GM04503 (cell line): Measurements from ENCODE around the gene CCDC188.

Experiments used
- DNase-seq: peaks from one replicate; pipeline ENCODE4 v3.0.0-alpha.2; 2012; ENCODE audit warnings: low read depth

Gene CCDC188

DNA sequence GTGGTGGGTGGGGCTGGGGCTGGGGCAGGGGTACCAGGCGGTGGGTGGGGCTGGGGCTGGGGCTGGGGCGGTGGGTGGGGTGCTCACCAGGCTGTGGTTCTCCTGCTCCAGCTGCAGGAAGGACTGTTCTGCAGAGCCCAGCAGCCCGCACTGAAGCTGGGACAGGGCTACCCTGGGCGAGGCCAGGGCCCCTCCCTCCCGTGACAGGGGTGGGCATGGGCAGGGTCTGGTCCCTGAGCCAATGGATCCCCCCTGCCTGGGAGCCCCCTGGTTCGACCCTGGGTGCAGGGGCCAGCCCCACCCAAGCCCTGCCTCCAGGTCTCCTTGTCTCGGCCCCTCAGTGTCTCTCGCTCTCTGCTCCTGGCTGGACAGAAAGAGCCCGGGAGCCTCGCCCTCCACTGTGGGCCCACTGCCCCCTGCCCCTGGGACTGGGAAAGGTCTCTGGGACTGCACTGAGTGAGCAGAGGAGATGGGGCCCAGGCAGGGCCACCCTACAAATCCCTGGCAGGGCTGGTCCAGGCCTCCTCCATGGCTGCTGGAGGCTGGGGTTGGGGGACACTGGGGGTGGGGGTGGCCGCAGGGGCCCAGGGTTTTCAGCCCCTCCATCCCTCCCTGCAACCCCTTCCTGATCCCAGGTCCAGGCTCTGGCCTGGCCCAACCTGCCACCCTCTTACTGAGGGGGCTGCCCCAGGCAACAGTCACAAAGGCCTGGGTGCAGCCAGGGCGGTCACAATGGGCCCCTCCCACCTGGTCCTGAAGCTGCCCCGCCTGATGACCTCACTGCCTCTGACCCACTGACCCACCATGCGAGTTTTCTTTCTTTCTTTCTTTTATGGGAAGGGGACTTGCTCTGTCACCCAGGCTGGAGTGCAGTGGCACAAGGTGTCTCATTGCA lies at the start of gene CCDC188:
CCDC188 (minus strand) TSS at position 675 of the 895 bp plus-strand sequence; CDS start at position 606, 69 bp downstream.
- DNase-seq, result no peak

DNA sequence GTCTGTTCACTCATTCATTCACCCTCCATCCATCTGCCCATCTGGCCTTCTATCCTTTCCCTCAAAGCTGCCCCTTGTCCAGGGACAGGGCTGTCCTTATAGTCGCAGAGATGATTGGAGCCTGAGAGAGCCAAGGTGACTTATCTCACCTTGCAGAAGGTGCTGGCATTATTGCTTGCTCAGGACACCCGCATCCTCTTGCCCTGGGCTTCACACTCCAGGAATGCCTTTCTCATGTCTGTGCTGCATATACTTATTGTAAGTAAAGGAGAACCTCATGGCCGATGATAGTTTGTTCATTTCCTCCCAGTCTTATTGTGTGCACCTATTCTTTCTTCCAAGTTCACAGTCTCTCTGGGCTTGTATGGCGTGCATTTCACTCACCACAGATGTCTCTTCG lies 49.1 kb upstream of the CCDC188 start:
- DNase-seq, result no peak

DNA sequence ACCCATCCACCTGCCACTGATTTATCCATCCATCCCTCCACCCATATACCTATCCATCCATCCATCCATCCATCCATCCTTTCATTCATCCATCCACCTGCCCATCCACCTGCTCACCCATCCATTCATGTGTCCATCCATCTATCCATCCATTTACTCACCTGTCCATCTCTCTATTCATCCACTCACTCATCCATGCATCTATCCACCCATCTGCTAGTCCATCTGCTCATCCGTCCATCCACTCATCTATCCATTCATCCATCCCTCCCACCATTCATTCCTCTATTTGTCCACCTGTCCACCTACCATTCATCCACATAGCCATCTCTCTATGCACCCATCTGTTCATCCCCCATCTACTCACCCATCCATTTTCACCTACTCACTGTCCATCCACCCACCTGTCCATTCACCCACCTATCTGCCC lies 48.6 kb upstream of the CCDC188 start:
- no peak for DNase-seq

DNA sequence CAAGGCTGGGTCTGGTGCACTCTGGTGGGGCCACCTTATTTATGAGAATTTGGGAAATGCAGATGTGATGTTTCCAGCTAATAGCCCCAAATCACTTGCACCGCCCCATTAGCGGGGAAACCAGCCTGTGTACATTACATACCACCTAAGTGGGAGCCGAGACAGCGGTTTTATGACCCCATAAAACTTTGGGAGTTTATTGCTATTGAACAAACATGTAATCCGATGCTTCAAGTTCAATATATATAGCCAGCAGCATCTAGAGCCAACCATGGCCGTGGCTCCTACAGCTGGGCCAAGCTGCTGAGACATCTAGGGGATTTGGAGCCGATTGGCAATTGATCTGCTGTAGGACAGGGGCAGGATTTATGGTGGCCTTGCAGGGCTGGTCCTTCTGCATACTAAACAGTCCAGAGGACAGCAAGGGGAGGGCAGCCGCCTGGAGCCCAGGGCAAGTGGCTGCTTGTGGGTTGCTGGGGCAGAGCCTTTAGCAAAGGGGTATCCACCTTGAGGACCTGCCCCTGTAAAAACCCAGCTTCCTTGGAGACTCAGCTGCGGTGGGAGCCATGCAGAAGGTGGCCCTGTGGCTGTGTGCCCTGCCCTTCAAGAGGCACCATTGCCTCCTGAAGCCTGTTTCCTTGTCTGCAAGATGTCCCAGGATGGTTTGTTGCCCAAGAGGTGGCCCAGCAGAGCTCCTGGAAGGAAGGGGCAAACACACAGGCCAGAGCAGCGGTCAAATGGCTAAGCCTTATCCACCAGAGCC lies 47.9 kb upstream of the CCDC188 start:
- no peak for DNase-seq

DNA sequence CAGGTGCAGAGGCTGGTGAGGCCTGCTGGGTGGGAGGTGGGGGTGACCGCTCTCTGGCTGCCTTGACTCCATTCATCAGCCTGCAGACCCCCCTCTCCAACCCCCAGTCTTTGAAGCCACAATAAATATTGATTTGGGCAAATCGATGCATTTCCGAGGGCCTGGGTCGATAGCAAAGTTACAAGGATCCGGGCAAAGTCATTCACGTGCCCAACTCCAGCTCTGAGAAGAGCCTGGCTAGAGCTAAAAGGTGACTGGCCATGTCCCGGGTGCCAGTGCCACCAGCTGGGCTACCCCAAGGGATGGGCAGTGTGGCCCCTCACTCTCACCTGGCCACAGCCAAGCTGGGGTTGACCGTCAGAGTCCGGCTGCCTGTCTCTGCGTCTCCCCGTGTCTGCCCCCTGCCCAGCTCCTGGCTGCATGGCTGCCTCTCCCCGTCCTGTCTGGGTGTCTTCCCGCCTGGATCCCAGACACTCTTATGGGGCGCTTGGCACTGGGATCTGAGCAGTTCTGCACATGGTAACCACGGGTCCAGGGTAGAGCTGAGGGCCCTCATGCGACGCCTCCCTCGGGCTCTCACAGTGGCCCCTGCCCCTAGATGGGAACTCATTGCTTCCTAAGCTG lies 46.7 kb upstream of the CCDC188 start:
- DNase-seq, result no peak

DNA sequence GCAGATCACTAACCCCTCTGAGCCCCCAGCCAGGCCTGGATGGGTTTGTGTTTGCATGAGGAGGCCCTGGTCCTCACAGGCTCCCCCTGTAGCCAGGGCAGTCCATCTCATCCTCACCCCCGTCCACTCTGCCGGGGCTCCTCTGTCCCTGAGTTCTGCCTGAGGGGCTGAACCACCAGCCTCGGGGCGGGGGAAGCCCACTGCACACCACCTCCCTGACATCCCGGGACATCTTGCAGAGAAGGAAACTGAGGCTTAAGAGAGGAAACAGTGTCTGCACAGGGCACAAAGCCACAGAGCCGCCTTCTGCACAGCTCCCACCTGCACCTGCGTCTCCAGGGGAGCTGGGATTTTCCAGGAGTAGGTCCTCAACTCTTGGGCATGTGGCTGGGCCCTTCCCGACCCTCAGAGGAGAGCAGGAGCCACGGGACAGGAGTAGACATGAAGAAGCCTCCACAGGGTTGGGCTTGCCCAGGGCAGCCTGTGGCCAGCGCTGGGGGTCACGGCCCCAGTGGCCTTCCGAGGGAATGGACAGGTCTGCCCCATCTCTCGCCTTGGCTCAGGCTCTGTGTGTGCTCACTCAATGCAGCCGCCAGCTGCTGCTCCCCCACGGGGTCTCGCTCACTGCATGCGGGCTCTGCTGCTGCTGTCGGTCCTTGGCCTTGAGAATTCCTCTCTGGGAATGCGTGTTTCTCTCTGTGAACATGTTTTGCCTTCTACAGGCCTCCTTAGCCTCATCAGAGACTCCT lies 45.4 kb upstream of the CCDC188 start:
- DNase-seq, result no peak

DNA sequence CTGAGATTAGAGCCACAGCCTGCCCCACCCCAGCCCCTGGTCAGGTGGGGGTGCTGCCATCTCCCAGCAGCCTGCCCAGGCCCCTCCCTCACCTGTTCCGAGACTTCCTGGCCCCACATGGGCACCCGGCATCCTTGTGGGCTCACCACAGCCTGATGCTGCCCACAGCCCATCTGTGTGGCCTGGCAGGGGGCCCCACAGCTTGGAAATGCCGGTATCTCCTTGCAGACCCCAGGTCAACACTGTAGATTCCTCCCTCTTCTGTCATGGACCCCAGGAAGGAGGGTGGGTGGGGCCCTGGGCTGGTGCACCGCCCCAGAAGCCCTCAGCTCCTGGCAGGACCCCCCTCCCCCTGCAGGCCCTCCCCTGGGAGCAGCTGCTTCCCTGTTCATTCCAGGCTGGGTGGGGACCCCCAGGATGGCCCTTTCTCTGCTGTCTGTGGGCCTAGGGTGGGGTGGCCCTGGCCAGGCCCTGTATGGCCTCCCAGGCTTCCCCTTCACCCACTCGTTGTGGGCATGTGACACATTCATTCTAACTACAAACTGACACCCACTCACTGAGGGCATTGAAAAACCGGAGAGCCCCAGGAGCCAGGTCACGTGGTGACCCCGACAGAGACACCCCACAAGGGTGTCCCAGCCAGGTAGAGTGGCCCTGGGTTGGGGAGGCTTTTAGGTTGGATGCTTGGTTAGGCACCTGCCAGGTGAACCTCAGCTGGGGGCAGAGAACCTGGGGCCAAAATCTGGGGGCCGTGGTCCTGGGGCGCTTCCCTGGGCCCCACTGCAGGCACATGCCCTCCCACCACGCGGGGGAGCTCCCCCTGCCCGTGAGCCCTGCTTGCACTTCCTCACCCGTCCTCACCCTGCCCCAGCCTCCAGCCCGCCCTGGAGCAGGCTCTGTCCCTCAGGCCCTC lies 44.1 kb upstream of the CCDC188 start:
- DNase-seq, result no peak

DNA sequence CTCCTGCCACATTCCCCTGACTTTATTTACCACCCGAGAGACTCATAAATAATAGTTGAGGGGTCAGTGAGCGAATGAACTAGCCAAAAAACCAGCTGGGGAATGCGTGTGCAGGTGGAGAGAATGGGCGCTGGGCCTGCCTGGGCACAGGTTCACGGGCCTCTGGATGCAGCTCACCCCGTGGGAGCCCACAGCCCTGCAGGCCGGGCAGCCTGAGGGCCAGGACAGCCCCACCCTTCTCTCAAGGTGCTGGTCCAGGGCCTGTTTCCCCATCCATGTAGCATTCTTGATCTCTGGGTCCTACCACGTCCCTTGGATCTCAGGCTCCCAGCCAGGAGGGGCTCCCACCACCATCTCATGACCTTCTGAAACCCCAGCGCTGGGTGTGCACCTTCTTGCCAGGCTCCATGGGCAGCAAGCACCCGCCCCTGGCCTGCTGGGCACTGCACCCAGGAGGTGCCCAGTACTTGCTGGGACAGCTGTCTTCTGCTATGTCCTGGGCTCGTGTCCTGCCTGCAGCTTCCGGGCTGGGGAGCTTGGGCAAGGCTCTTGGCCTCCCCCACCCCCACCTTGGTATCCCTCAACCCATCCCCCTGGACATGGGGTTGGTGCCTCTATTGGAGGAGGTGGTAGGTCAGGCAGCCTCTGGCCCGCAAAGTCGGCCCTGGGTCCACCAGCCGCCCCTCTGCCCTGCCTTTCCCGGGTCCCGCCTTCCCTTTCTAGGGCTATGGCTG lies 43.1 kb upstream of the CCDC188 start:
- no peak for DNase-seq

DNA sequence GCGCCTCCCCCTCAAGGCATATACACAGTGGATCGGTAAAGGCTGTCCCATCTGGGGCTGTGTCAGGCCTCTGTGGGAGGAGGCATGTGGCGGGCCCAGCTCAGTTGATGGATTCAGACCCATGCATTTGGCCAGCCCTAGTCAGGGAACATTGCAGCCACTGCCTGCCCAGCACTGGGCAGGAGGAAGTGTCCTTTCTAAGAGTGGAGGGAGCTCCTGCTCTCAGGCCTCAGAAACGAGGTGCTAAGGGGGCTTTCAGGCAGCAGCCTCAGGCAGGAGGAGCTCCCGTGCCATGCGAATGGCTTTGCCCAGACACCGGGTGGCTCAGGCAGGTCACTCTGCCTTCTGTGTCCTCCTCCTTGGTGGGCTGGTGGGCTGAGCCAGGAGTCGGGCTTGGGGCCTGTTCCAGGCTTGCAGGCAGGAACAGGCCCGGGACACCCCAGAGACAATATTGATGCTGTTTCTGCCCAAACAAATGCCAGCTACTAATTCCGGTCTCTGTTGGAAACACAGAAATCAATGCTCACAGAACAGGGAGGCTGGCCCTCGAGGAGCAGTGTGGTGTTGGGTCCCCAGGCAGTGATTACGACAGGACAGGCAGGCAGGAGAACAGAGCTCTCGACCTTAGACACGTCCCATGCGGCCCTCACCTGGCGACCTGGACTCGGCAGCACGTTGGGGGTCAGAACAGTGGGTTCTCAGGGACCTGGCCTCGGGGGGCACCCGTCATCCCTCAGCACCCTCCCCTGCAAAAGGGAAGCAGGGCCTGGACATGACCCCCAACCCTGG lies 42.3 kb upstream of the CCDC188 start:
- DNase-seq, result no peak

DNA sequence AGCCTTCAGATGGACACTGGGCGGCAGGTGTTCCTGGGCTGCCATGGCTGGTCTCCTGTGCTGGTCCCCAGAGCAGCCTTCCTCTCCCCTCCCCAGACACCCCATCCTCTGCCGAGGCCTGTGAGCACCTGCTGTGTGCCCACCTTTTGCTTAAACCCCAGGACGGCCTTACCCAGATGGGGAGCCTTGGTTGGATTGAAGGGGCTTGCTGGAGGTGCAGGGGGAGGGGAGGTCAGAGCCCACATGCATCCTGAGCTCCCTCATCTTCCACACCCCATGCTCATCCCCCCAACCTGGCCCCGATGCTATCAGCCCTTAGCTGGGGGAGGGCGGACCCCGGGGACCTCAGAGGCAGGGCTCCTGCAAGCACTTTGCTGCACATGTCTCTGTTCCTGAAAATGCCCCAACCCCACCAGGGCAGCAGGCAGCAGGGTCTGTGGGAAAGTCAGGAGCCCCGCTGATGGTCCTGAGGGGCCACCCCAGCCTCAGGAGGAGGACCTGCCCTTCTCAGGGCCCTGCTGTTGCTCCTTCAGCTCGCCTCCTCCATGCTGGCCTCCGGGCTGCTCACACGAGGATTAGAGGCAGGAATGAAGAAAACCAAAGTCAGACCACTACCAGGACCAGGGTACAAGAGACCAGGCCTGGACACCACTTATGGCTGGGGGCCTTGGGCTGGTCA lies 41.6 kb upstream of the CCDC188 start:
- DNase-seq, result no peak

DNA sequence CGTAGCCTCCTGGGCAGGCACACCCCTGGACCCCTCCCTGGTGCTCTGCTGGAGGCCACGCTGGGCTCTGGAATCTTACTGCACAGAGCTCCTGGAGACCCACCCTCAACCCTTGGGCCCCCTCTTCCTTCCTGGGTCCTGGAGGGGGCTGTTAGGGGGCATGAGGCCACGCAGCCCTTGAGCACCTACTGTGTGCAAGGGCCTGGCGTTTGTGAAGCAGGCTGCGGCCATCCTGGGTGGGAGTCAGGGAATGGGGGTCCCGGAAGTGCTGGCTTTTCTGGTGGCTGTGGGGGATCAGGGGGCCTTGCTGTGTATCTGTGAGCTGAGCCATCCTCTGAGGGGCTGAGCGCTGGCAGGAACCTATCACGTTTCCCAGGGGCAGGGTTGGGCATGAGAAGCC lies 40.9 kb upstream of the CCDC188 start:
- no peak for DNase-seq

DNA sequence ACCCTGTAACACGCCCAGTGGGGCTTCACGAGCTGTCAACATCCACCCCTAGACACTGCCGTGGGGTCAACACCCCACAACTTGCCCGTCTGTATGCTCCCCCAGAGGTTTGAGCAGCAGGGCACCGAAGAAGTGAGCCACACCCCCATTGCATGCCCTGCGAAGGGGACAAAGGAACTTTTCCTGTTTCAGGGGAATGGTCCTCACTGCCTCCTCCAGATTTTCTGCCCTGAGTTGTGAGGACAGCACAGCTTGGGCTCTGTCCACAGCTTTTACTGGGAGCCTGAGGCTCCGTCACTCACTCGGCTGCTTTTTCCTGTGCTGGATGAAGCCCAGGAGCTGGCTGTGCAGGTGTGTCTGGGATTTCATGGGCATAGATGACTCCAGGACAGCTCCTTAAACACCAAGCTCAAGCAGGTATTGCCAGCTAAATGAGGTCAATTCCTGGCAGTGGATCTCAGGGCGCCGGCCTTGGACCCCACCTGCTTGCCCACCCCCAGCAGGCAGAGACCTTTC lies 40.2 kb upstream of the CCDC188 start:
- DNase-seq, result no peak

DNA sequence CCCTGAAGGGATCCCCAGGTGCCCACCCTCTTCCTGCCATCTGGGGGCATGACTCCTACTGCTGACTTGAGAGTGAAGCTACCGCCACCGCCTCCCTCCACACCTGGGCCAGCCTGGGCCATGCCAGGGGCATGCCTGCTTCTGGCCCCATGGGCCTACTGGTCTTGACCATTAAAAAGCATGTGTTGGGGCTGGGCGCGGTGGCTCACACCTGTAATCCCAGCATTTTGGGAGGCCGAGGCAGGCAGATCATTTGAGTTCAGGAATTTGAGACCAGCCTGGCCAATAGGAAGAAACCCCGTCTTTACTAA lies 37.7 kb upstream of the CCDC188 start:
- DNase-seq, result no peak

DNA sequence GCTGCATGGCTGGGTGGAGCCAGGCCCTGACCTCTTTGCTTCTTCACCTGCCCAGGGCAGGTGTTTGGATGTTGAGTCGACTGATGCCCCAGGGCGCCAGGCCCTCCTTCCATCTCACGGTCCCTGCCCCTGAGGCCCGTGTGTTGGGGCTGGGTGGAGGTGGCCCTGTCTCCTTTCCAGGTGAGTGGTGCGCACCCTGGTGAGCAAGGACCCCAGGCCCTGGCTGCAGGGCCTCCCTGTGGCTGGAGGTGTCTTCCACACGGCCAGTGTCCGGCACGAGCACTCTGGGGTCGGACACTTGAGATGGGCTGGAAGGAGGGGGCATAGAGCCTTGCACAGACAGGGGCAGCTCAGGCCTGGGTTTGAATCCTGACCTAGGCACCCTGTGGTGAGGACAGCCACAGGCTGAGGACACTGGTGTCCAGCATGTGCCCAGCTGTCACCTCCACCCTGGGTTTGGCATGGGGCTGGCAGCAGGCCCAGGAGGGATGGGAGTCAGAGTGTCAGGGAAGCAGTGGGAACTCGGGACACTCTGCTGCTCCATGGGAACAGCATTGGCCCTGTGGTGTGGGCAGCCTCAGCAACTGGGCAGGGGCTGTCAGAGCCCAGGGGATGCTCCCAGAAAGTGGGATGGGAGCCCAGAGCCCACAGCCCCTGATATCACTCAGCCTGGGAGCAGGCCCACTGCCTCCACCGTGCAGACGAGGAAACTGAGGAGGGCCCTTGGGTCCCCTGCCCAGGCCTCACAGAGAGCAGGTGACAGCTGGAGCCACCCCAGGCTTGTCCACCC lies 37.1 kb upstream of the CCDC188 start:
- no peak for DNase-seq

DNA sequence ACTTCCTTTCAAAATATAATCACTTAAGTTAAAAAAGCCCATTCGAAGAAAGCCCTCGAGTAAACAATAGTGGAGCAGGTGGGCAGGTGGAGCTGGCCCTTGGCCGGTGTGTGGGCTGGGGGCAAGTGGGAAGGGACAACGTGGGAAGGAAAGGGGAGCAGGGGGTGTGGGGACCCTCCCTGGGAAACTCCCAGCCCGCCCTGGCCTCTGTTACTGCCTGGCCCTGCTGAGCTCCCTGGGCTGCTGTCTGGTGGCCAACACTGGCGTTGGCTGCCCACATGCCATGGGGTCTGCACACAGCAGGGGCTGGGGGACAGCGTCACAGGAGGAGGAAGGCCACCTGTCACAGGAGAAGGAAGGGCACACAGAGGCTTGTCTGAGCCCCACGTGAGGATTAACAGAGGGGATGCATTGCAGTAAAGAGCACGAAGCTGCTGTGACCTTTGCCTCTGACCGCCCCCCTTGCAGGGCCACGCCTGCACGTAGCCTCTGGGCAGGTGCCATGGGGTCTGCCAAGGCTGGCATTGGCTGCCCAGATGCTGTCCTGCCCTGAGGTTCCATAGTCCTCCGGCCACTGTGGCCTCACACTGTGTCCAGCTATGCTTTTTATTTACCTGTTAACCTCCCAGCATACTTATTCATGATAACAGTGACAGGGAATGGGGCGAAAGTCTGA lies 36.2 kb upstream of the CCDC188 start:
- DNase-seq, result no peak

DNA sequence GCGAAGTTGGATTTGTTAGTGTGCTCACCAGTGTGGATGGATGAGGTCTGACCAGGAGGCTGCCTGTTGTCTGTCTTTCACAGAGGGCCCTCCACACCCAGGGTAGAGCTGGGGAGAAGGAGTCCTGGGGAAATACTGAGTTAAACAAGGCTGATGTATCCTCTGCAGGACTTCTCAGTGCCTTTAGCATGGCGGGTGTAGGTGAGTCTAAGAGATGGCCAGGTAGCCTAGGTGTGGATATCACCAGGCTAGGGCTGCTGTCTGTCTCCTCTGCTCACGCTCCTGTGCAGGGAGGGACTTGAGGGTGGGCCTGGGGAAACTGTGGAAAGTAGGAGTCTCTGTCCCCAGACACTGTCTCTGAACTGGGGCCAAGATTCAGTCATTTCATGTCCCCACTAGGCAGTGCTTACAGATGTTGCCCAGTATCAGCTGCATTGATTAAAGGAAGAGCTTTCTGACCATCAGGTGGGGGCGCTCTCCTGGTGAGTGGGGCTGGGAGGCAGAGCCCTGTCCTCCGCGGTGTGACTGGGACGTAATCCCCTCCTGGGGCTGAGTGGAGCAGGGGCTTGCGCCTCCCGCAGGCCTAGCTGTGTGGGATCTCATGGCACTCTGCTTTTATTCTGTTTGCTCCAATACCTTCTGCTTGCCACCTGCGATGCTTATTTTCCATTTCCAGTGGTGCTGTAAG lies 35.5 kb upstream of the CCDC188 start:
- no peak for DNase-seq

DNA sequence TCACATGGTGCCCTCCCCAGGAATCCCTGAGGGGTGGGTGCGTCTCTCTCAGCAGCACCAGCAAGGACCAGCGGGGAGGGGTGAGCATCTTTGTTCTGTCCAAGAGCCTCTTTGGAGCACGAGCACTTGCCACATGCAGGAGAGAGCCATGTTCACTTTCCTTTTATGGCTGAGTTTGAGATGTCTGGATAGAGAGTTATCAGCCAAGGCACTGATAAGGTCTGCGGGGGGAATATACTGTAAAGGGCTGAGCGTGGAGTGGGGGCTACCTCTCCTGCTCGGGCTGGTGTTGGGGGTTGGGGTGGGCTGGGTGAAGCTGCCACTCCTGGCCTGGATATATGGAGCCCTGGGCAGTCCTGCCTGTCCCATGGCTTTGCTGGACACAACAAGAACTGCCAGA lies 34.9 kb upstream of the CCDC188 start:
- DNase-seq, result no peak
